HG03280 (cell line): Measurements from ENCODE around the gene PTPN7.
"Not testable (repeated sequence)": the region's sequence is repeated elsewhere in the genome, so short reads cannot be mapped to it uniquely, and the experiment has no call there.

Experiments used
- ATAC-seq: cut with Tn5 transposase; IDR thresholded peaks from one replicate; pipeline ENCODE4 v1.9.1; 2021; ENCODE audit warnings: mild to moderate bottlenecking, moderate library complexity; ENCODE audit not compliant: unreplicated experiment

Gene PTPN7

DNA sequence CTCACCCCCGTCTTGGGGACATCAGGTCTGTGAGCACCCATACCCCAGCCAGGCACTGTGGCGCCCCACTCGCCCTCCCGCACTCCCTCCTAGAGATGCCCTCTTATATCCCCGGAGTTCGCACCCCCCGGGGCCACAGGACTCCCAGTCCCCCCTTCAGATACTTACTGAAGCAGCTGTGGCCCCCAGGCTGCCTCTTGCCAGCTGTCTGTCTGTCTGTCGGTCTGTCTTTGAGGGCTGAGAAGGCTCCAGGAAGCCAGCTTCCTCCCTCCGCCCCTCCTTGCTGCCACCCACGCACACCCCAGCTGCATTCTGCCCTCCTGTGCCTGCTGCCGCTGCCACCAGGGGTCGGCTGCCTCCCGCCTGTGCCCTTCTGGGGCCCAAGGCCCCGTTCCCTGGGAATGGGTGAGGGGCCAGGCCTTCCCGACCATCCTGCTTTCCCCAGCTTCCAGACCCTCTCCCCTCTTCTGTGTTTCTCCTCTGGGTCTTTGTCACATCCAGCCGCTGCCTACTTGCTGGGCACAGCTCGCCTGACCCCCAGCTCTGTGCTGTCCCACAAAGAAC is at the start of gene PTPN7:
Gene PTPN7, minus strand, starts transcription at position 226 of the 564 bp plus-strand sequence. CDS start 1,200 bp downstream, outside the sequence.
- ATAC-seq, result peak; percentile 61

DNA sequence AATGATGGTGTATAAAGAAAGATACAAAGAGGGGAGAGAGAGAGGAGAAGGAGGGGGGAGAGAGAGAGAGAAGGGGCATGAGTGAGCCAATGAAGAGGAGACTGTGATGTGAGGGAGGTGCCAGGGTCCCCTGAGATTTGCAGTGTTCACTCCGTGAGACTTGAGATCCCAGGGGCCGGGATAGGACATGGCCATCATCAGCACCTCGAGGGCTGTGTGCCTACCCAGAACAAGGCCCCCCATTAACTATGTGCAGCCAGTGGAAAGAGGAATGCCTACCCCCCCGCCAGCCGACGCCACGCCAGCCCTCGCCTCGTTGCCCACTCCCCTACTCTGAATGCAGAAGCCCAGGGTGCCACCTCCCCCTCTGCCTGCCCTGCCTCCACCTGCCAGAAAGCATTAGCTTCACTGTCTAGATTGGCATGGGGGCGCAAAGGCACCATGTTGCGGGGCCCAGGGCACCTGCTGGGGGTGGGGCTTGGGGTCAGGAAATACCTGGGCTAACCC is 48.0 kb upstream of the PTPN7 start:
- no peak for ATAC-seq

DNA sequence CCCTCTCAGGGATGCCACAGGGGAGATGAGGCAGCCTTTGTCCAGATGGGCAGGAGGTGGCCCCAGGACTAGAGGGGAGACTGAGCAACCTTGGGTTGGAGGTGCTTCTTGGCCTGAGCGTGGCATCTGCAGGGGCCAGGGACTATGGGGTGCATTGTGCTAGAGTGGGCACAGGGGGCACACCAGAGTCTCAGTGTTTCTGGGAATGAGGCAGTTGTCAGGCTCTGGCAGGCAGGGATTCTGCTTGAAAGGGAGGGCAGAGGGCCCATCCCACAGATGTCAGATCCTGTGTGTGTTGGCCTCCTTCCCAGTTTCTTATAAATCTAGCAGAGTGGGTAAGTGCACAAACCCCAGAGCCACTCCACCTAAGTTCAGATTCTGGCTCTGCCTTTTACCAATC is 46.9 kb upstream of the PTPN7 start:
- ATAC-seq, result no peak

DNA sequence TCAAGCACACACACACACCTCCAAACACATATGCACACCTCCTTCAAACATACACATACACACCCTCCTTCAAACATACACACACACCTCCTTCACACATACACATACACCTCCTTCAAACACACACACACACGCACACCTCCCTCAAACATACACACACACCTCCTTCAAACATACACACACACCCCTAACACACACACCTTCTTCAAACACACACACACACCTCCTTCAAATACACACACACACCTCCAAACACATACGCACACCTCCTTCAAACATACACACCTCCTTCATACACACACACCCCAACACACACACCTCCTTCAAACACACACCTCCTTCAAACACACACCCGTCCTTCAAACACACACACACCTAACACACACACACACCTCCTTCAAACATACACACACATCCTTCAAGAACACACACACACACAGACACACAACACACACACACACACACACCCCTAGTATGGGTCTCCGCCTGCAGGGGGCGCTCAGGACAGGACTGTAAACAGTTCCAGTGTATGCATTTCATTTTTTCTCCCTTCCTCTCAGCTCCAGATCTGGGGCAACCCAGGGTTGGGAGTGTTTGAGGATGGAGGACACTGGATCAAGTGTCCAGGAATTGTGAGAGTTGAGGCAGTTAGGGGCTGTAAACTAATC is 45.3 kb upstream of the PTPN7 start:
- ATAC-seq, result no peak

DNA sequence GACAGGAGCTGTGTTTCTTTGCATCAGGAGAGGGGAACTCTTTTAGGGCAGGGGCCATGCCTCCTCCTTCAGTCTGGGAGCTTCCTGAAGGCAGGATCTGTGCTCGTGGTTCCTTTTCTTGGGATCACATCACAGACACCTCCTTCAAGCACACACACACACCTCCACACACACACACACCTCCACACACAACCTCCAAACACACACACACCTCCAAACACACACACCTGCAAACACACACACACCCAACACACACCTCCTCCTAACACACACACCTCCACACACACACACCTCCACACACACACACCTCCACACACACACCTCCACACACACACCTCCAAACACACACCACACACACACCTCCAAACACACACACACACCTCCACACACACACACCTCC is 43.7 kb upstream of the PTPN7 start:
- no peak for ATAC-seq

DNA sequence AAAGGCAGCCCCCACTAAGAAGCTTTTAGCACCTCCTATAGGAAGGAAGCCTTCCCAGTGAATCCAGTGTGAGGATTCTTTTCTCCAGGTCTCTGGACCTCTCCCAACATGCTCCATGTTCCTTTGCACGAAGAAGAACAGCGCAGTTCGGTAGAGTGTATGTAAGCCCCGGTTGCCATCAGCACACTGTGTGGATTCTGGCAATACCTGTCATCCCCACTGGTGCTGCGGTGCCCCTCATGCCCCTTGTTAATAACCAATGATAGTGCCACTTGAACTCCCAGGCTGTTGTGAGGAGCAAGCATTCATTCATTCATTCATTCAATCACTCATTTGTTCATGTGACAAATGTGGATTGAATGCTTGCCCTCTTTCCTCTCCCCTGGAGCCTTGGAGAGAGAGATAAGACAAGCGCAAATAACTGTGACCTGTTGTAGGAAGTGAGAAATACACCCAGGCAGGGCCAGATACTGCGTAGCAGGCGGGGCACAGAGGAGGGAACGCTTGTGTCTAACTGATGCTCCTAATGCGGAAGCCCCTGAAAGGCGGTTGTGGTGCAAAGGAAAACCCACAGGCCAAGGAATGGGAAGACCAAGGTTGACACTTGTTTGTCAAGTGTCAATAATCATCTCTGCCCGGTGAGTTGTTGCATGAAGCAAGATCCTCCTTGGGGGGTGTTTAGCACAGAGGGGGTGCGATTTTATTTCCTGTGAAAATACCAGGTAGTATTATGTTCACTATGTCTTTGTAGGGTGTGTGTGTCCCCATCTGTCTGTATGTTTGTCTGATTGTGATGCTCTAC is 43.0 kb upstream of the PTPN7 start:
- no peak for ATAC-seq

DNA sequence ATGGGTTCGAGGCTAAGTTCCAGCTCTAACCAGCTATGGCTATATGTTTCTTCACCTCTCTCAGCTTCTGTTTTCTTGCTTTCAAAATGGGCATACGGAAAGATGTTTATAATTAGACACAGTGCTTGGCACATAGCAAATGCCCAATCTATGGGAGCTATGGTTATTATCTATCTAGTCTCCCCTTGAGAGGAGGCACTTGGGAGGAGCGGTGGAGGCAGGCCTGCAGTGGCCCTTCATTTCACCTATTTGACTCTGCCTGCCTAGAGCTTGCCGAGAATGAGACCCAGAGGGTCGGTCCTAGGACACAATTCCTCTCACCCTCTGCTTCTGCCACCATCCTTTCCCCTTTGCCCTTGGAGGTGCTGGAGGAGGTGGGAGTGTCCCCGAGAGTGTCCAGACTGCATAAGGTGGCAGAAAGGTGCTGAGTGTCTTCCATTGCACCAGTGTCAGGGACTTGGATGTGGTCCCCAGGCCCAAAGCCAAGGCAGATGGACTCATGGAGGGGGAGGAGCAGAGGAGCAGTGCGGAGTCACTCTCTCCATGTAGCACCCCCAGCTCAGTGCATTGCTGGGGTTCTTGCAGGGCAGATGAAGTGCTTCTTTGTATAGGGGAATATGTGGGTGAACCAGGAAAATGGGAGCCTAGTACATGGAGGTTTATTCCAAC is 42.2 kb upstream of the PTPN7 start:
- ATAC-seq, result no peak

DNA sequence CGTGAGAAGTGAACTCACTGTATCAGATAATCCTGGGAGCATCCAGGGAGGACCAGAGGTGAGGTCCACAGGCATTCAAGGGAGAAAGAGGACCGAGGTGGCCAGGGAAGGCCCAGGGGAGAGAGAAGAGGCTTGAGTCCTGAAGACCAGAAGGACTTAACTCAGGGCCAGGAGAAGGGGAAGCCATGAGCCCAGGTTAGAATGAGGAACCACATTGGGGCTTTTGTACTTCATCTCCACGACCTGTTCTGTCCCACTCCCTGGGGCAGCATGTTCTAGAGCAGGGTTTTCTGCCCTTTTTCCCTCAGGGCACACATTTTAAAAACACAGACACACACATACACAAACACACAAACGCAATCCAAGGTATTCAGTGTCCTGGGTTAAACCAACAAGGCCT is 41.6 kb upstream of the PTPN7 start:
- ATAC-seq, result no peak

DNA sequence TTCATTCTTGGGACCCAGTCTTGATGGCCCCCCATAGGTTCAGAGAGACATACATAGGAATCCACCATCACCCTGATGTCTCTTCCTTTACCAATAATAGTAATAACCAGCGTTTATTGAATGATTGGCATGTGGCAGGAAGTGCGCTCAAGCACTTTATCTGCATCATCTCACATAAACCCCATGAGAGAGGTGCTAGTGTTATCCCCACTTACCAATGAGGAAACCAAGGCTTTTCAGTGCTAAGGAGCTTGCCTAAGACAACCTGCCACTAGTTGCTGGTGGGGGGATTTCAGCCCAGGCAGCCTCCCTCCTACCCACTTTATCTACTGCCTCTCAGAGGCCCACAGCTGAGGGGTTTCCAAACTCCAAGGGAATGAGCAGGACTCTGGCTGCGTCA is 40.9 kb upstream of the PTPN7 start:
- no peak for ATAC-seq

DNA sequence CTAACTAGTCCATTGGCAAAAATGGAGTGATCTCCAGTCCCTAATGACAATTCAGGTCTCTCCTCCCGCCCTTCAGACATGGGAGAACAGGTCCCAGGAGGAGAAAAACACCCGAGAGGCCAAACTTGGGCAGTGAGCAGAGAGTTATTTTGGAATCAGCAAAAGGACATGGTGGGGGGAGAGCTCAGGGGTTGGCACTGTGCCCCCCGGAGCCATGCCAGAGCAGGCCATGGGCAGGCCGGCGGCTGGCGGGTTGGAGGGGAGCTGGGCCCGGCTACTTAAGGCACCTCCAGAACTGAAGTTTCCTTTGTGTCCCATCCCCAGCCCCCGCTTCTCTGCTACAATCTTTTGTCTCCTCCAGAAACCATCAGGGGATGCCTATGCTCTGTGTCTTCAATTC is 40.3 kb upstream of the PTPN7 start:
- ATAC-seq, result no peak

DNA sequence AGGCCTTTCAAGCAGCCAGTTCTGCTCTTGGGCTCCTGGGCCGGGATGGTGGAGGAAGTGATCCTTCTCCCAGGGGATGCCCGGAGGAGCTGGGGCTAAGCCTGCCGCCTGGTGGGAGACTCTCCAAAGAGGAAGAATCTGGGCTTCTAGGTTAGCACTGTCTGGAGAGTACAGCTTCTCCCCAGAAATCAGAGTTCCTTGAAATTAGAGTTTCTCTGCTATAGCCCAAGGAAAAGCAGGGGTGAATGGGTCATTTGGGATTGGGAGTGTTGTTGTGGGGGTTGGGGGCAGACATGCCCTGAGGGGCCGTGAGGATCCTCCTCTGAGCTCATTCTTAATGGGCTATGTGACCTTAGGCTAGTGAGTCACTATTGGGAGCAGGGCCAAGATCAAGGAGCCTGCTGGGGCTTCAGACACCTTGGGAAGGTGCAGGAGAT is 39.7 kb upstream of the PTPN7 start:
- ATAC-seq, result no peak

DNA sequence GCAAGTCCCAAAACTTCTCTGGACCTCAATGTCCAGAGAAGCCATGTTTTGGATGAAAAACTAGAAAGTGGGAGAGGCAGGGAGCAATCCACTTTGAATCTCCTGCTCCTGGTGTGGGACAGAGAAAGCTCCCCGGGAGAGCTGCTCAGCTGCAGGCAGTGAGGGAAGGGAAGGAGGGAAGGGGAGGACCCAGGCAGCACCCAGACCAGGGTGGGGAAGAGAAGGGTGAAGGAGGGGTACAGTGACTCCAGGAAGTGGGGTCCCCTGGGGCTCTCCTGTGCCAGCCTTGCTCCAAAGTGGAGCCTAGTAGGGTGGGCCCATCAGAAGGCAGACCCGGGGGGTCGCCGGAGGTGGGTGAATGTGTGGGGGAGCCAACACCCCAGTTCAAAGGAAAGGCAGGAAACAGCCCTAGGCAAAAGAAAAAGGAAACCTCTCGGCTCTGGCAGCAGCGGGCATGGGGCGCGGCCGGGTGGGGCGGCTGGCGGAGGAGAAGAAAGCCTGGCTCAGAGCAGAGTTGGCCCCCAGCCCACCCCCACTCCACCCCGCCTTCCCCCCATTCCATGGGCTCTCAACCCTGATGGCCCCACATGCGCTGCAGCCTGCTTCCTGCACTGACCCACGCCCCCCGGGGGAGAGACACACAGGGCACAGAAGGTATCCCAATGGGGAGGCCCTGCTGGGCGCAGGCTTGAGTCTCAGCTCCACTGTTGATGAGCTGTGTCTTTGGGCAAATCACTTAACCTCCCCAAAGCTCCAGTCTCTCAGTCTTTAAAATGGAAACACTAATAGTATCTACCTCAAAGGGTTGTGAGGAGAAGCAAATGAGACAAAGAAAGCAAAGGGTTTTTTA is 38.9 kb upstream of the PTPN7 start:
- no peak for ATAC-seq

DNA sequence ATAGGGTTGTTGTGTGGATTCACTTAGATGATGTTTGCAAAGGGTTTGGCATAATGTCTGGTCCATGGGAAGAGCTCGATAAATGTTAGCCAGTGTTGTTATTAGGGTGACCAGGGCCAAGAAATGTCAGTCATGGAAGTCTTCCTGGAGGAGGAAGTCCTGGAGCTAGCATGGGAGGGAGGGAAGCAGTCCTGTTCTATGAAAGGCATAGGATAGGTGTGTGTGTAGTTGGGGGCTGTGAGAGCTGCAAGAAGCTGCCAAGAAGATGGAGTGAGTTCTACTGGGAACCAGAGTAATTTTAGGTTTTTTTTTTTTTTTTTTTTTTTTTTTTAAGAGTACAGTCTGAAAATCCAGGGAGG is 37.9 kb upstream of the PTPN7 start:
- no peak for ATAC-seq

DNA sequence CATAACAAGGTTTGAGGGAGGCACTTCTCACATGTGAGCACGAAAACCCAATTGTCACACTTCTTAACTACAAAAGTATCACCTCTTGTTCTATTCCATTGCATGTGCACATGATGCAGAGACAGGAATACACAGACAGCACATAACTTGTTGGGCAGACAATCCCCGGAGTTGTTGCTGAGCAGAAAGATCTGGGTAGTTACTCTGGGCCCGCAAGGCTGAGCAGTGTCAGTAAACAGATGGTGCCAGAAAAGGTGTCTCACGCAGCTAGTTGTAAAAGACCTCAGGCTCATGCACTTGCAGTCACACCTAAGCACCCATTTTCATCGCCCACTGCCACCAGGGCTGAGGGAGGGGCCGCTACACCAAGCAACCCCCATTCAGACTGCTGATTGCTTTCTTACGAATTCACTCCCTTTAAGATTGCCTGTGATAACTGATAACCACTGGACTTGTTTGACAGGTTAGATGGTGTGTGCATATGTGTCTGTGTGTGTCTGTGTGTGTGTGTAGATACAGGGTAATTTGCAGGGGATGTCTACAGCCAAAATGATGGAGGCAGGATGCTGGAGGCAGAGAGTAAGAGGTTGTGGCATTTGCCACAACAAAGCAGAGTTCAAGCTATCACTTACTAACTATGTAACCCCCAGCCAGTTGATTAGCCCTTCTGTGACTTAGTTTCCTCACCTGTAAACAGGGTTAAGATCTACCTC is 37.4 kb upstream of the PTPN7 start:
- no peak for ATAC-seq

DNA sequence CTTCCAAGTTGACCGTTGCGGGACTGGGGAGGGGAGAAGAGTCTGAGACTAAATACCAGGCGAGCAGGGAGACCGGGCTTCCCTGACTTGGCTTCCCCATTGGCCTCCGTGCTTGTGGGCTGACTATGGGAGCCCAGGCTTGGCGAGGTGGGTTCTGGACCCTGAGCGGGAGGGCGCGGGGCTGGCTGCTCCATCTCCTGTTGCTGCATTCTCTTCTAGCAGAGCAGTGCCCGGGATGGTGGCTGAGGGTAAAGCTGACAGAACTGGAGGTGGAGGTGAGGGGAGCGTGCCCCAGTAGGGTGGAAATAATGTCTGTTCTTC is 33.9 kb upstream of the PTPN7 start:
- ATAC-seq, result no peak

DNA sequence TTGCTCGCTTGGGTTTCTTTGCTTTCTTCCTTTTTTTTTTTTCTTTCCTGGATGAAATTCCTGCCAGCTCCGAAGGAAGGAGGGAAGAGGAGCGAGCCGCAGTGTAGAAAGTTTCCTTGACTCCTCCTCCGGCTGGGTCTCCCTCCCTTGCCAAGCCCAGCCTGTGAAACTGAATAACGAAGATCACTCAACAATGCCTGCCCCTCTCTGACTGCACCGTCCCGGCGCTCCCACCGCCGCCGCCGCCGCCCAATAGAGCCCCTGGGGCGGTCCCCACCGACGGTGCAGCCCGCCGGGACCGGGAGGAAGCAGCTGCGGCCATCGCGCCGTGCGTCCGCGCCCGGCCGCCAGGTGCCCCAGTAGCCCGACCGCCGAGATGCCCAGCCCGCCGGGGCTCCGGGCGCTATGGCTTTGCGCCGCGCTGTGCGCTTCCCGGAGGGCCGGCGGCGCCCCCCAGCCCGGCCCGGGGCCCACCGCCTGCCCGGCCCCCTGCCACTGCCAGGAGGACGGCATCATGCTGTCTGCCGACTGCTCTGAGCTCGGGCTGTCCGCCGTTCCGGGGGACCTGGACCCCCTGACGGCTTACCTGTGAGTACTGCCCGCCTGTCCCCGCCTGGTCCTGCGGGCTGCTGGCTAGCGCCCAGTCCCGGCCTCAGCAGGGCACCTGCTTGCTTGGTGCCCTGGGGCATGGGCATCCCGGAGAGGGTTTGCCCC is 33.4 kb upstream of the PTPN7 start, which contains the start of gene LGR6:
Gene LGR6, plus strand, starts transcription at position 186 of the 714 bp plus-strand sequence. Its CDS starts 191 bp downstream, at position 377.
- ATAC-seq, result no peak

DNA sequence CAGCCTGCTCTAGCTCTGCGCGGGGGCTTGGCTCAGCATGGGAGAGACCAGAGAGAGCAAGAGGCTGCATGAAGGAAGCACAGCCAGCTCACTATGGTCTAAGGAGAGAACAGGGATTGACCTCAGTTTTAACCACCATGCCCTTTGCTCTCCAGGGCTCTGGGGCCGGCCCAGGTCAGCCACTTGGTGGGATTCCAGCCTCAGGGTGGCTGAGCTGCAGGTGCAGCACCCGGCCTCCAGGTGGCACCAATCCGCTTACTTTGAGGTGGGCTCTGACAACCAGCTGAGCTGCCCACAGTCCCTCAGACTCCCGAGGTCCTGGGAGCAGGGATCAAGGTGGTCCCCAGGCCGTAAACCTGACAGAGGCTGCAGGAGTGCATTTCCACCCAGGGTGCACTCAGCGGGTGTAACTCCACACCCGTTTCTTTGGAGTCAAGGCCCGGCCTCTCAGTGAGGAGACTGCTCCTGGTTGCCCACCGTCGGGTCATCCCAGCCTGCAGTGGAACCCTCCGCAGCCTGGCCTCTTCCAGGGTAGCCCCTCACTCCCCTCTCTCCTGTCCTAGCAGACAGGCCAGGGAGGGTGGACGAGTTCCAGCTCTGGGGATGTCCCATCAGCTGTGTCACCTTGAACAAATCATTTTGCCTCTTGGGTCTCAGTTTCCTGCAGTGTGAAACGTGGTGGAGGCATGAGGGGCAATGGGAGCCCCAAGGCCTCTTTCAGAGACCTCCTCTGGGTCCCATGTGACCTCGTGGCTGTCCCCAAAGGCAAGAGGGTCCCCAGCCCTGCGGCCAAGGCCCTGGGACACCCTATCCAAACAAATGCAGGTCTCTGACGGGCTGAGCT is 32.6 kb upstream of the PTPN7 start:
- ATAC-seq, result peak; percentile 60

DNA sequence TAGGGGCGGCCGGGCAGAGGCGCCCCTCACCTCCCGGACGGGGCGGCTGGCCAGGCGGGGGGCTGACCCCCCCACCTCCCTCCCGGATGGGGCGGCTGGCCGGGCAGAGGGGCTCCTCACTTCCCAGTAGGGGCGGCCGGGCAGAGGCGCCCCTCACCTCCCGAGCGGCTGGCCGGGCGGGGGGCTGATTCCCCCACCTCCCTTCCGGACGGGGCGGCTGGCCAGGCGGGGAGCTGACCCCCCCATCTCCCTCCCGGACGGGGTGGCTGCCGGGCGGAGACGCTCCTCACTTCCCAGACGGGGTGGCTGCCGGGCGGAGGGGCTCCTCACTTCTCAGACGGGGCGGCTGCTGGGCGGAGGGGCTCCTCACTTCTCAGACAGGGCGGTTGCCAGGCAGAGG is 31.0 kb upstream of the PTPN7 start:
- ATAC-seq, result not testable (repeated sequence)
